GM19043 (cell line): ENCODE results near the gene TYW3.

Experiments used
- ATAC-seq: cut with Tn5 transposase; IDR thresholded peaks from one replicate; pipeline ENCODE4 v1.9.1; 2021; ENCODE audit warnings: low read depth; ENCODE audit not compliant: unreplicated experiment

The TYW3 gene

GRCh38 chr1:74779750-74780149 lies 46.8 kb downstream of the TYW3 start:
- ATAC-seq = no peak

GRCh38 chr1:74780594-74780993 lies 47.6 kb downstream of the TYW3 start:
- ATAC-seq = no peak

GRCh38 chr1:74785944-74786343 lies 53.0 kb downstream of the TYW3 start:
- ATAC-seq = no peak

- ATAC-seq = no peak
Measured at GRCh38 chr1:74790453-74790852, 57.5 kb downstream of the TYW3 start.

- no peak for ATAC-seq
Measured at GRCh38 chr1:74791491-74791890, 58.5 kb downstream of the TYW3 start.

- no peak for ATAC-seq
Measured at GRCh38 chr1:74799119-74799657, 66.2 kb downstream of the TYW3 start.

GRCh38 chr1:74811436-74812179 lies 78.7 kb downstream of the TYW3 start:
- no peak for ATAC-seq

GRCh38 chr1:74812180-74812541 lies 79.2 kb downstream of the TYW3 start:
- ATAC-seq = peak; percentile 87
